Ishikawa (cell line): ENCODE data around the gene POLR3G.

ENCODE experiments used
- CREB1 ChIP-seq: IDR thresholded peaks from 2 replicates; pipeline ENCODE4 v1.6.1; 2012; ENCODE audit warnings: low read depth
- EGR1 ChIP-seq: IDR thresholded peaks from 2 replicates; pipeline ENCODE4 v1.6.1; 2012
- EP300 ChIP-seq: IDR thresholded peaks from 2 replicates; pipeline ENCODE4 v1.6.1; 2012; ENCODE audit warnings: borderline replicate concordance
- MAX ChIP-seq: IDR thresholded peaks from 2 replicates; pipeline ENCODE4 v1.6.1; 2012
- RAD21 ChIP-seq: IDR thresholded peaks from 2 replicates; pipeline ENCODE4 v1.6.1; 2012; ENCODE audit warnings: low read depth
- REST ChIP-seq: IDR thresholded peaks from 2 replicates; pipeline ENCODE4 v1.6.1; 2012; ENCODE audit warnings: low read depth, mild to moderate bottlenecking
- TAF1 ChIP-seq: IDR thresholded peaks from 2 replicates; pipeline ENCODE4 v1.6.1; 2012; ENCODE audit warnings: low read depth, mild to moderate bottlenecking
- TCF12 ChIP-seq: IDR thresholded peaks from 2 replicates; pipeline ENCODE4 v1.6.1; 2012; ENCODE audit warnings: low read depth
- USF1 ChIP-seq: IDR thresholded peaks from 2 replicates; pipeline ENCODE4 v1.6.1; 2012
- YY1 ChIP-seq: IDR thresholded peaks from 2 replicates; pipeline ENCODE4 v1.6.1; 2012; ENCODE audit warnings: low read depth
- ZBTB7A ChIP-seq: IDR thresholded peaks from 2 replicates; pipeline ENCODE4 v1.6.1; 2012; ENCODE audit warnings: low read depth

GRCh38 chr5:90550963-90551362, 76.3 kb downstream of the POLR3G start:
- TF ChIP-seq CREB1 (no peak), ZBTB7A (no peak), REST (no peak), RAD21 (no peak), TAF1 (no peak), EP300 (no peak), USF1 (no peak), TCF12 (no peak), EGR1 (no peak), MAX (no peak), YY1 (no peak)
